GM12801 (cell line): Measurements from ENCODE around the gene C21orf91.

Experiments
- TF ChIP-seq, protein P1 (sequence below): IDR thresholded peaks from one replicate; pipeline ENCODE4 v1.5.1; 2011; ENCODE audit warnings: control low read depth; ENCODE audit not compliant: insufficient read length; ENCODE audit errors: extremely low read depth

Gene C21orf91

DNA sequence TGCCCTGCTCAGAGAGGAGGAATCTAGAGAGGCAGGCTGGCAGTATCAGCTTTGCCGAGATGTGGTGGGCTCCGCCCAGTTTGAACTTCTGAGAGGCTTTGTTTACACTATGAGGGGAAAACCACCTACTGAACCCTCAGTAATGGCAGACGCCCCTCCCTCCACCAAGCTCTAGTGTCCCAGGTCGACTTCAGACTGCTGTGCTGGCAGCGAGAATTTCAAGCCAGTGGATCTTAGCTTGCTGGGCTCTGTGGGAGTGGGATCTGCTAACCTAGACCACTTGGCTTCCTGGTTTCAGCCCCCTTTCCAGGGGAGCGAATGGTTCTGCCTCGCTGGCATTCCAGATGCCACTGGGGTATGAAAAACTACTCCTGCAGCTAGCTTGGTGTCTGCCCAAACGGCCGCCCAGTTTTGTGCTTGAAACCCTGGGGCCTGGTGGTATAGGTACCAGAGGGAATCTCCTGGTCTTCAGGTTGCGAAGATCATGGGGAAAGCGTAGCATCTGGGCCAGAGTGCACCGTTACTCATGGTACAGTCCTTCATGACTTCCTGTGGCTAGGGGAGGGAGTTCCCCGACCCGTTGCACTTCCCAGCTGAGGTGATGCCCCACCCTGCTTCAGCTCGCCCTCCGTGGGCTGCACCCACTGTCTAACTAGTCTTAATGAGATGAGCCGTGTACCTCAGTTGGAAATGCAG, 43.6 kb downstream of the C21orf91 start:
- TF ChIP-seq, protein P1, sequence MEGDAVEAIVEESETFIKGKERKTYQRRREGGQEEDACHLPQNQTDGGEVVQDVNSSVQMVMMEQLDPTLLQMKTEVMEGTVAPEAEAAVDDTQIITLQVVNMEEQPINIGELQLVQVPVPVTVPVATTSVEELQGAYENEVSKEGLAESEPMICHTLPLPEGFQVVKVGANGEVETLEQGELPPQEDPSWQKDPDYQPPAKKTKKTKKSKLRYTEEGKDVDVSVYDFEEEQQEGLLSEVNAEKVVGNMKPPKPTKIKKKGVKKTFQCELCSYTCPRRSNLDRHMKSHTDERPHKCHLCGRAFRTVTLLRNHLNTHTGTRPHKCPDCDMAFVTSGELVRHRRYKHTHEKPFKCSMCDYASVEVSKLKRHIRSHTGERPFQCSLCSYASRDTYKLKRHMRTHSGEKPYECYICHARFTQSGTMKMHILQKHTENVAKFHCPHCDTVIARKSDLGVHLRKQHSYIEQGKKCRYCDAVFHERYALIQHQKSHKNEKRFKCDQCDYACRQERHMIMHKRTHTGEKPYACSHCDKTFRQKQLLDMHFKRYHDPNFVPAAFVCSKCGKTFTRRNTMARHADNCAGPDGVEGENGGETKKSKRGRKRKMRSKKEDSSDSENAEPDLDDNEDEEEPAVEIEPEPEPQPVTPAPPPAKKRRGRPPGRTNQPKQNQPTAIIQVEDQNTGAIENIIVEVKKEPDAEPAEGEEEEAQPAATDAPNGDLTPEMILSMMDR, result no peak

- TF ChIP-seq, protein P1, result no peak
These were observed 49.7 kb downstream of the C21orf91 start for GRCh38 chr21:17769447-17769845.

DNA sequence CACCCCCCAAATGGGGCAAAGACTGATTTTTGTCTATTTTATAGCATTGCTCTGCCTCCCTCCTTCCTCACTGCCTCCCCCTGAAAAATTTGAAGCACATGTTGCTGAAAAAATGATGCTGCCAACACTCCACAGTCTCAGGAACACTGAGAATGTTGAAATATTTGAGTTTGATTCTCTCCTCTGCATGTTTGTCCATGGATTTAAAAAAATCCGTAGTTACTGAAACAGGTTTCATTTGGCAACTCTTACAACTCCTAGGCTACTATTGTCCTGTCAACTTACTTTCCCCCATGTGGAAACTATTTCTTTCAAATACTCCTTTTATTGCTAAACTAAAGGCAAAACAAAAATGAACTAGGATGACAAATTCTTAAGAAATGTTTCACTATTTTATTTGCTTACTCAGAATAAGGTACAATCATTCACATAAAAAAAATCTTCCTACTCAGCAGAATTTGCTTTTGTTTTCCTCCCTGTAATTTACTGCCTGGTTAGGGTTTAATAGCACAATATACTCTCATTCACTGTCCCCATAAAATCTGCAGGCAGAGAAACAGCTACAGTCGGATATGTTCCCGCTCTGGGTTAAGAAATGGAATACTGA, 50.2 kb downstream of the C21orf91 start:
- TF ChIP-seq, protein P1, result no peak

DNA sequence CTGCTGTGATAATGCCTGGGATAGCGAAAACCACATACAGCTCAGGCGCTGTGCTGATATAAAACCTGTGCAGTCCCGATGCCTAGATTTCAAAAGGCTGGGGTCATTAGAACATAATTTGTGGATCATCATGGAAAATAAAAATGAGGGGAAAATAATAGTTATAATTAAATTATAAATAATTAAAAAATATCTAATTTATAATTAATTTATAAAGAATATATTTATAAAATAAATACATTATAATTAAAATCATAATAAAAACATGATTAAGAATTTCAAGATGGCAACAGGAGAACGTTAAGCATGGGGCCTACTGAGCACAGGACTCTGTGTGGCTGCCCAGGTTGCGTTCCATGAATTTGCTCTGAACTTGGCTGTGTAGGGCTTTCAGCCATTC, 53.9 kb downstream of the C21orf91 start:
- TF ChIP-seq, protein P1, result no peak

DNA sequence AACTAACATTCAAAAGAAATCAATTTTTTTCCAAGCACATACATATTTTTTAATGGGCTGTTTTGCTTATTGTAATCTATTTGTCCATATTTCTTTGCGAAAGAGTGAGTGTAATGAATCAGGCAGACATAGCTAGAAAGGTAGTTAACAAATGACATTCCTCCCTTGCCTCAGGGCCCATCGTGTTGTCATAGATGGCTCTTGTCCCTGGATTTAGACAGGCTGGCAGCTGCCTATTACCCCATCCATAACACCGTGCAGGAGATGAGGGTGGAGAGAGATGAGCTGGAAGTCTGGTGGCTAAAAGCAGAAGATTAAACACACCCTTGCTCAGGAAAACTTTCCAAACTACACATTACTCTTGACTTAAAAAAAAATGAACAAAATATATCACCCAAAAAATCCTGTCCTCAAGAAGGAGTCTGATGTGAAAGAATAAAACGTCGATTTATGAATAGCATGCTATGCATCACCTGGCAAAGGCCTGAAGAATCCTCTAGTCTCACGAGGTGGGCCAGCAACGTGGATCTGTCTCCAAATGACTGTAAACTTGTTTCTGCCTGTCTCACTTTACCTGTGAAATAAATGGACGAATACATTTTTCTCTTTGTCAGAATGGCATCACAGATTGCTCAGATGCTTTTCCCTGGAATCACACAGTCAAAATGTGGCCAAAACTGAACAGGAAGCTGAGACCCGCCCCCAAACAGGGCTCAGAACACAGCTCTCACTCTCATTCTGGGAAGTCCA, 55.7 kb downstream of the C21orf91 start:
- TF ChIP-seq, protein P1, result no peak

- TF ChIP-seq, protein P1, result no peak
These were observed 59.5 kb downstream of the C21orf91 start for GRCh38 chr21:17759511-17760178.

DNA sequence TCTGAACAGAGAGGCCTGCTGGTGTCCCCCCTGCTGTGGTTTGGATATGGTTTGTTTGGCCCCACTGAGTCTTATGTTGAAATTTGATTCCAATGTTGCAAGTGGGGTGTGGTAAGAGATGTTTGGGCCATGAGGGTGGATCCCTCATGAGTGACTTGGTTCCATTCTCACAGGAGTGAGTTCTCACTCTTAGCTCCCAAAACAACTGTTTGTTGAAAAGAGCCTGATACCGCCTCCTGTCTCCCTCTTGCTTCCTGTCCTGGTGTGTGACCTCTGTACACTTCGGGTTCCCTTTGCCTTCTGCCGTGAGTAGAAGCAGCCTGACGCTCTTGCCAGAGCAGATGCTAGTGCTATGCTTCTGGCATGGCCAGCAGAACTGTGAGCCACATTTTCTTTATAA, 60.5 kb downstream of the C21orf91 start:
- TF ChIP-seq, protein P1, result no peak
